Lower leg skin (tissue), 3 donors: Measurements from ENCODE around the gene DNAH9.

Experiments
- POLR2A ChIP-seq, 2 donors: fragments of 450-650 bp; IDR thresholded peaks; one replicate each; pipeline ENCODE4 v1.6.1; 2016 to 2017; ENCODE audit warnings: antibody characterized with exemption in 2 of 2, mild to moderate bottlenecking in 1 of 2, moderate library complexity in 1 of 2
- TF ChIP-seq, protein P1 (sequence below), 3 donors: fragments of 450-650 bp; IDR thresholded peaks; one replicate each; pipeline ENCODE4 v1.5.1; 2016; ENCODE audit warnings: antibody characterized with exemption in 3 of 3, mild to moderate bottlenecking in 3 of 3, moderate library complexity in 2 of 3

DNA sequence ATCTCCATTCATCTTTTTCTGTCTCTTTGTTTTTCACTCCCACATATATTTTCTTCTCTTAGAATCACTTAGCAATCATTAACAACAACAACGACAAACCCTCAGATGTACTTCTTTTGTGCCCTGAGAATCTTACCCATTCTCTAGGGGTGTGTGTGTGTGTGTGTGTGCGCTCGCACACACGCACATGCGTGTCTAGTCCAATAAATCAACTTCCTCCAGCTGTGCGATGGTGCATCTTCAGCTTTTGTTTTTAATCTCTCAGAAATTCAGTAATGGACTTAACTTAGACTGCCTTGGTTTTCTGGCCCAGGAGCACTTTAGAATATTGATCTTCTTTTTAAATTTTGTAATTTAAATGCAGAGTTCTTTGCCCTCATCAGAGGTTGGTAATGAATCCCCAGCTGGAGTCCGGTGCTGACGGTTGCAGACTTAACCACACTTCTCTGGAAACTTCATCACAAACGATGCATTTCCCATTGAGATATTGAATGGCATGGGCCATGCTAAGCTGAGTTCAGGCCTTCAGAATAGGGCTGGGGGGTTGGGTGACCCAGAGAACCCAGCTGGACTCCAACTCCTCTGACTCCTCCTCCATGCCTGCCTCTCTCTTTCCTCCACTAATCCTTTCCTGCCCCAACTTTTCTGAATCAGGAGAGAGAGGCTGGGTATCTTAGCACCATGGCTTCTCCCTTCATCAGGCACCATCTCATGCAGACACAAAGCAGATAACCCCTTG, 205.1 kb downstream of the DNAH9 start:
- TF ChIP-seq, protein P1, sequence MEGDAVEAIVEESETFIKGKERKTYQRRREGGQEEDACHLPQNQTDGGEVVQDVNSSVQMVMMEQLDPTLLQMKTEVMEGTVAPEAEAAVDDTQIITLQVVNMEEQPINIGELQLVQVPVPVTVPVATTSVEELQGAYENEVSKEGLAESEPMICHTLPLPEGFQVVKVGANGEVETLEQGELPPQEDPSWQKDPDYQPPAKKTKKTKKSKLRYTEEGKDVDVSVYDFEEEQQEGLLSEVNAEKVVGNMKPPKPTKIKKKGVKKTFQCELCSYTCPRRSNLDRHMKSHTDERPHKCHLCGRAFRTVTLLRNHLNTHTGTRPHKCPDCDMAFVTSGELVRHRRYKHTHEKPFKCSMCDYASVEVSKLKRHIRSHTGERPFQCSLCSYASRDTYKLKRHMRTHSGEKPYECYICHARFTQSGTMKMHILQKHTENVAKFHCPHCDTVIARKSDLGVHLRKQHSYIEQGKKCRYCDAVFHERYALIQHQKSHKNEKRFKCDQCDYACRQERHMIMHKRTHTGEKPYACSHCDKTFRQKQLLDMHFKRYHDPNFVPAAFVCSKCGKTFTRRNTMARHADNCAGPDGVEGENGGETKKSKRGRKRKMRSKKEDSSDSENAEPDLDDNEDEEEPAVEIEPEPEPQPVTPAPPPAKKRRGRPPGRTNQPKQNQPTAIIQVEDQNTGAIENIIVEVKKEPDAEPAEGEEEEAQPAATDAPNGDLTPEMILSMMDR (IDR thresholded peaks at IDR 0.05) = no peak
- TF ChIP-seq POLR2A (IDR thresholded peaks at IDR 0.05) = no peak
